ENCODE data around the gene ZFP28.

ZFP28 gene

DNA sequence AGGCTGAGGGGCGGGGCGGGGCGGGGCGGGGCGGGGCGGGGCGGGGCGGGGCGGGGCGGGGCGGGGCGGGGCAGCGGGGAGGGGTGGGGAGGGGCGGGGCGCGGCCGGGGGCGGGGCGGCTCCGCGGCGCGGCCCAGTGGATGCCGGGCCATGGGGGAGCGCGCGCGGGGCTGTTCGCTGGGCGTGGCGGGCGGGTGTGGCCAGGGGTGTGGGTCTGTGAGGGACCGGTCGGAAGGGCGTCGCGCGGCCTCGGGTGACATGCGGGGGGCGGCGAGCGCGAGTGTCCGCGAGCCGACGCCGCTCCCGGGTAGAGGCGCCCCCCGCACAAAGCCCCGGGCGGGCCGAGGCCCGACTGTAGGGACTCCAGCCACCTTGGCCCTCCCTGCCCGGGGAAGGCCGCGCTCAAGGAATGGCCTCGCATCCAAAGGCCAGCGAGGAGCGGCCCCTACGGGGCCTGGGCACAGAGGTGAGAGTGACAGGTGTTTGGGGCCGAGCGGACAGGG, at the start of gene ZFP28:
ZFP28 (plus strand) TSS at position 188 of the 503 bp plus-strand sequence; CDS start at position 259, 71 bp downstream.
- no peak for FAIRE-seq

GRCh38 chr19:56491399-56491798, 47.3 kb upstream of the ZFP28 start:
- FAIRE-seq: no peak

GRCh38 chr19:56504581-56504980, 34.2 kb upstream of the ZFP28 start:
- FAIRE-seq: no peak

DNA sequence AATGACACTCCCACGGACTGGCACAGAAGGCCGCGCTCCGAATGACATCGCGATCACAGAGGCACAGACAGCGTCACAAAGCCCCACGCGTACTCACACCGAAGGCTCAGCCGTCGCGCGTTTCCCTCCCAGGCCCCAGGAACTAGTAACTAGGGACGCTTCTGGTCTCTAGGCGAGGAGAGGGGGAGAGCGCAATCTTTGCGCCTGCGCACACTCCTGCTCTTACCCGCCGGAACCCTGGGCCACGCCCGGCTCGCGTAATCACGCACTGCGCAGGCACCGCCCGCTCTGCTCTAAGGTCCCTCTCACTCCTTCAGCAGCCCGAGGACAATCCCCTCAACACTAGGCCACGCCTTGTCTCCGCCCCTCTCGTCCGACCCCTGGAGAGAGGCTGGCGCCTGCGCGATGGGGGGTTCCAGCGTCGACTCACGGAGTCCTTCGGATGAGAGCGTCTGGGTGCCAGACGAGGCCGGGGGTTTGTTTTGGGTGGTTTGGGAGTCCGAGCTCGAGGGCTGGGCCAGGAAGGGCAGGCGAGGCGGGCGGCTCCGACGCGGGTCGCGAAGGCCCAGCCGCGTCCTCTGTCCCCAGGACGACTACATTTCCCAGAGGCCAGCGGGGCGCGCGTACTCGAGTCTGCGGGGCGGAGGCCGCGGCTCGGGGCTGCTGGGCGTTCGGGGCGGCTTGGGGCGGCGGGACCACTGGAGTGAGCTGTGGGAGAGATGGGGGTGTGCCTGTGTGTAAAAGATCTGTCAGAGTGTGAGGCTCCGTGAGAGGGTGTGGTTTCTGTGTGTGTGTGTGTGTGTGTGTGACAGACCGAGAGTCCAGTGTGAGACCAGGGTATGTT, 31.1 kb upstream of the ZFP28 start, which contains the start of gene ZNF471:
ZNF471 (plus strand) TSS at position 410 of the 844 bp plus-strand sequence. CDS start 3,717 bp downstream, outside the sequence.
- FAIRE-seq: peak; percentile 95

GRCh38 chr19:56508290-56508778, 30.4 kb upstream of the ZFP28 start:
- no peak for FAIRE-seq

DNA sequence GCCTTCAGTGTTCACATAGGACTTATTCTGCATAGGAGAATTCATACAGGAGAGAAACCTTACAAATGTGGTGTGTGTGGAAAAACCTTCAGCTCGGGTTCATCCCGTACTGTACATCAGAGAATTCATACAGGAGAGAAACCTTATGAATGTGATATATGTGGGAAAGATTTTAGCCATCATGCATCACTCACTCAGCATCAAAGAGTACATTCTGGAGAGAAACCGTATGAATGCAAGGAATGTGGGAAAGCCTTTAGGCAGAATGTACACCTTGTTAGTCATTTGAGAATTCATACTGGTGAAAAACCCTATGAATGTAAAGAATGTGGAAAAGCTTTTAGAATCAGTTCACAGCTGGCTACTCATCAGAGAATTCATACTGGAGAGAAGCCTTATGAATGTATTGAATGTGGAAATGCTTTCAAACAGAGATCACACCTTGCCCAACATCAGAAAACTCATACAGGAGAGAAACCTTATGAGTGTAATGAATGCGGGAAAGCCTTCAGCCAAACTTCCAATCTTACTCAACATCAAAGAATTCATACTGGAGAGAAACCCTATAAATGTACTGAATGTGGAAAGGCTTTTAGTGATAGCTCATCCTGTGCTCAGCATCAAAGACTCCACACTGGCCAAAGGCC, 13.4 kb upstream of the ZFP28 start:
- no peak for FAIRE-seq

- no peak for FAIRE-seq
Measured at GRCh38 chr19:56537442-56537841, 1.3 kb upstream of the ZFP28 start.

DNA sequence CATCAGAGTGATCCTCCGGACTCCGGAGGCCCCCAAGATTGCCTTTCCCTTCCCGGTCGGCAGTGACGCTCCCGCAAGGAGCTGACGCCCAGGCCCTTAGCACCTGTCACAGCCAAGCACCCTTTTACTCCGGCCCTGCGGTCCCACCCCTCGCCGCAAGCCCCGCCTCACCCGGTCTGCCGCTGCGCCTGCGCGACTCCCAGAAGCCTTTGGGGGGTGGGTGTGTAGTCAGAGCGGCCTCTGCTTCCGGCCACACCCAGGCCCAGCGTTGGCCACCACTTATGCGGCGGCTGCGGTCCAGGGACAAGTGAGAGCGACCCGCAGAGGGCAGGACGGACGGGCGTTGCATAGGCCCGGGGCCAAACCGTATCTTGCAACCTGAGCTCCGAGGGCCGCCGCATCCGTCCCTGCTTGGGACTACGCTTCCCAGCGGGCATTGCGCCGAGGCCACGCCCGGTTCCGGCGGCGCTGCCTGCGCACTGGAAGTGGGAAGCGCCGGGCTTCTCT, 441 bp upstream of the ZFP28 start:
- peak; percentile 31 for FAIRE-seq

- no peak for FAIRE-seq
Measured at GRCh38 chr19:56543776-56544175, 5.0 kb downstream of the ZFP28 start.

DNA sequence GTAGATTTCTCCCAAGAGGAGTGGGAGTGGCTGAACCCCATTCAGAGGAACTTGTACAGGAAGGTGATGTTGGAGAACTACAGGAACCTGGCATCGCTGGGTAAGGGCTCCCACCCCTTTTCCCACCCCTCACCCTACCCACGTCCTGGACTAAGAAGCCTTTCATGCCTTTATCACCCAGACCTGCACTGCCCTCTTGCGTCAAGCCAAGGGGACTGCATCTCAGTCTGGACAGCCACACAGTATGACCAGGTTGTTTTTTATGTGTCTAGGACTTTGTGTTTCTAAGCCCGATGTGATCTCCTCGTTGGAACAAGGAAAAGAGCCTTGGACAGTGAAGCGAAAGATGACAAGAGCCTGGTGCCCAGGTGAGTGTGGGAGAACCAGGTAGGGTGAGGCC, 8.8 kb downstream of the ZFP28 start:
- FAIRE-seq: no peak

DNA sequence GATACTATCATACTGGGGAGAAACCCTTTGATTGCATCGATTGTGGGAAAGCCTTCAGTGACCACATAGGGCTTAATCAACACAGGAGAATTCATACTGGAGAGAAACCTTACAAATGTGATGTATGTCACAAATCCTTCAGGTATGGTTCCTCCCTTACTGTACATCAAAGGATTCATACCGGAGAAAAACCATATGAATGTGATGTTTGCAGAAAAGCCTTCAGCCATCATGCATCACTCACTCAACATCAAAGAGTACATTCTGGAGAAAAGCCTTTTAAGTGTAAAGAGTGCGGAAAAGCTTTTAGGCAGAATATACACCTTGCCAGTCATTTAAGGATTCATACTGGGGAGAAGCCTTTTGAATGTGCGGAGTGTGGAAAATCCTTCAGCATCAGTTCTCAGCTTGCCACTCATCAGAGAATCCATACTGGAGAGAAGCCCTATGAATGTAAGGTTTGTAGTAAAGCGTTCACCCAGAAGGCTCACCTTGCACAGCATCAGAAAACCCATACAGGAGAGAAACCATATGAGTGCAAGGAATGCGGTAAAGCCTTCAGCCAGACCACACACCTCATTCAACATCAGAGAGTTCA, 15.6 kb downstream of the ZFP28 start:
- no peak for FAIRE-seq

- FAIRE-seq: no peak
Measured at GRCh38 chr19:56562766-56563165, 24.0 kb downstream of the ZFP28 start.

GRCh38 chr19:56566904-56567273, 28.1 kb downstream of the ZFP28 start:
- no peak for FAIRE-seq

- FAIRE-seq: no peak
Measured at GRCh38 chr19:56567274-56568120, 28.7 kb downstream of the ZFP28 start, which contains the start of gene ZNF470. Gene ZNF470 (plus strand): TSS chr19:56567468. CDS start chr19:56570312, 2,844 bp downstream.

DNA sequence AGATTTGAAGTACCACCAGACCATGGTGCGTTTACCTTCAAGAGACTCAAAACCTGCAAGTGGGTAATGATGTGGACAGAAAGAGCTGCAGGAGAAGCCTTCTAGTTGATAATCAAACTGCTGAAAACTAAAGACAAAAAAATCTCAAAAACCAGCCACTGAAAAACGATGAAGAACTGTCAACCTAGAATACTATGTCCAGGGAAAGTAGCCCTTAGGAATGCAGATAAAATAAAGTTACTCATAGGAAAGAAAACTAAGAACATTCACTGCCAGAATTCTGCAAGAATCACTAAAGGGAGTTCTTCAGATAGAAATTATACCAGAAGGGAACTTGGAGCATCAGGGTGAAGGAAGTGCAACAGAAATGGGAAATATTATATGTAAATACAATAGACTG, 33.8 kb downstream of the ZFP28 start:
- no peak for FAIRE-seq

DNA sequence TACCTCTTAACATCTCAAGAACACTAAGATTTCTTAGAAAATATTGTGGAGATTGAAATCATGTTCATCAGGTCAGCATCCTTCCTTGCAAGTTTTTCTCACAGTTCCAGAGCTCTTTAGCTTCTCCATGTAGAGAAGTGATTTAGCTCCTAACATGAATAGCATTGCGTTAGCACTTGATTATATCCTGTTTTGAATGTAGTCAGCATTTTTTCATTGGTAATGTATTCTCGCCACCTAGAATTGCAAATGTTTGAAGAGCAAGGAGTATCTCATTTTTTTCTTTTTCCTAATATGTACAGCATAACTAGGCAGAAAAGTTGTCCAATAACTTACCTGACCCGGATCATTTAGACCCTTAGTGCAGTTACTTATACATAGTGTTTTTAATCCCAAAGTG, 35.2 kb downstream of the ZFP28 start:
- FAIRE-seq: no peak

DNA sequence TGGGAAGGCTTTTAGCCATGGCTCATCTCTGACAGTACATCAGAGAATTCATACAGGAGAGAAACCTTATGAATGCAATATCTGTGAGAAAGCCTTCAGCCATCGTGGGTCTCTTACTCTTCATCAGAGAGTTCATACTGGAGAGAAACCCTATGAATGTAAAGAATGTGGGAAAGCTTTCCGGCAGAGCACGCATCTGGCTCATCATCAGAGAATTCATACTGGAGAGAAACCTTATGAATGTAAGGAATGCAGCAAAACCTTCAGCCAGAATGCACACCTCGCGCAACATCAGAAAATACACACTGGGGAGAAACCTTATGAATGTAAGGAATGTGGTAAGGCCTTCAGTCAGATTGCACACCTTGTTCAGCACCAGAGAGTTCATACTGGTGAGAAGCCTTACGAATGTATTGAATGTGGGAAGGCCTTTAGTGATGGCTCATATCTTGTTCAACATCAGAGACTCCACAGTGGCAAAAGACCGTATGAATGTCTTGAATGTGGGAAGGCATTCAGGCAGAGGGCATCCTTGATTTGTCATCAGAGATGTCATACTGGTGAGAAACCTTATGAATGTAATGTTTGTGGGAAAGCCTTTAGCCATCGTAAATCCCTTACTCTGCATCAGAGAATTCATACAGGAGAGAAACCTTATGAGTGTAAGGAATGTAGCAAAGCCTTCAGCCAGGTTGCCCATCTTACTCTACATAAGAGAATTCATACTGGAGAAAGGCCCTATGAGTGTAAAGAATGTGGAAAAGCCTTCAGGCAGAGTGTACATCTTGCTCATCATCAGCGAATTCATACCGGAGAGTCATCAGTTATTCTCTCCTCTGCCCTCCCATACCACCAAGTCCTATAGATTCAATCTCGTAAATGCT, 39.2 kb downstream of the ZFP28 start:
- no peak for FAIRE-seq

DNA sequence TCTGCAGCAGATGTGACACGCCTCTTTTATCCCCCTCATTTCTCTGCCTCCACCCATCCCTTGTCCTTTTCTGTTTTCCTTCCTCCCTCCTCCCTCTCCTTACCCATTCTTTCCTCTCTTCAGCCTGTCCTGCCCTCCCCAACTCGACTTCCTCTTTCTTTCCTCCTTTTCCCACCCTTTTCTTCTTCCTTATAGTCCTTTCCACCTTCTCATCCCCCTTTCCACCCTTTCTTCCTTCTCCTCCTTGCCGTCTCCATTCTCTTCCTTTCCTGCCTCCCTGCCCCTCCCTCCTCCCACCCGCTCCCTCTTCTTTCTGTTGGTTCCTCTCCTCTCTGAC, 55.7 kb downstream of the ZFP28 start:
- FAIRE-seq: no peak

DNA sequence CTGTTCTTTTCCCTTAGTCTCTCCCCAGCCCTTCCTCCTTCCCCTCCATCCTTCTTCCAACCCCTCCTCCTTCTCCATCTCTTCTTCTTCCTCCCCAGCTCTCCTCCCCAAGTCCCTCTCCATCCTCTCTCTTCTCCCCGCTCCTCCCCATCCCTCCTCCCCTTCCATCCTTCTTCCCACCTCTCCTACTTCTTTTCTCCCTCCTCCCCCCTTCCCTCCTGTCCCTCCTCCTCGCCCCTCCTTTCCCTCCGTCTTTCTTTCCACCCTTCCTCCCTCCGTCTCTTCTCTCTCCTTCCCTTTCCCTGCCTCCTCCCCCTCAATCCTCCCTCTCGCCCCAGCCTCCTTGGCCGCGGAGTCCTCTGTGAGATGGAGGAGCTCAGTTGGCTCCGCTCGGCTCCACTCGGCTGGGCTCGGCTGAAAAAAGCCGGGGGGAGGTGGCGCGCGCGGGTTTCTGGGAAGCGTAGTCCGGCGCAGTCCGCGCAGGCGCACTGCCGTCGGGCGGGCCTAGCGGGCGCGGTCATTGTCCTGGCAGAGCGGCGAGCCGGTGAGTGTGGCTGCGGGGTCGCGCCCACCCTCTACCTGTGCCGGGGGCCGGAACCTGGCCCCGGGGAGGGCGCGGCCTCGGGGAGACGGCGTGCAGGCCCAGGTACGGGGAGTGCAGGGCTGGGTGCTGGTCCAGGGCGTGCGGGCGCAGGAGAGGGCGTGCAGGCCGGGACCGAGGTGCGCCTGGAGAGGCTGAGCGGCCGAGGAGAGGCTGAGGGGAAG, 56.2 kb downstream of the ZFP28 start, which contains the start of gene ZNF71:
ZNF71 (plus strand) TSS at position 520 of the 765 bp plus-strand sequence. CDS start 6,257 bp downstream, outside the sequence.
- FAIRE-seq: no peak

- FAIRE-seq: no peak
Measured at GRCh38 chr19:56595548-56595899, 56.8 kb downstream of the ZFP28 start.

Measured in G401.6 (cell line).